HepG2 (cell line): ENCODE measurements around the gene CHMP4B. TPM values are rescaled to one million over a fixed set of nuclear protein-coding genes. Genes with fewer than 3 reads are reported as not detected.
A peak's percentile ranks its signal among the peaks of the same experiment; 100 is the strongest.

ENCODE experiments used
- ARID3A ChIP-seq: IDR thresholded peaks from 2 replicates; pipeline ENCODE4 v1.6.1; 2012; ENCODE audit warnings: low read depth, low read length, improper control_type of control experiment
- FUBP1 ChIP-seq: sonication (generic); formaldehyde crosslinking; IDR thresholded peaks from 2 replicates; pipeline ENCODE4 v1.5.1; 2020; ENCODE audit warnings: missing genetic modification reagents, mild to moderate bottlenecking, borderline replicate concordance
- IKZF1 ChIP-seq: fragments of 450-650 bp; IDR thresholded peaks from 2 replicates; pipeline ENCODE4 v1.7.1; 2016
- IKZF4 ChIP-seq: sonication (generic); formaldehyde crosslinking; IDR thresholded peaks from 2 replicates; pipeline ENCODE4 v1.5.1; 2020; ENCODE audit warnings: borderline replicate concordance, mild to moderate bottlenecking, low read depth, missing genetic modification reagents; ENCODE audit errors: not compliant biosample characterization
- LRRFIP1 ChIP-seq: sonication (generic); formaldehyde crosslinking; conservative IDR thresholded peaks from 2 replicates; pipeline ENCODE4 v1.4.0; 2020; ENCODE audit warnings: missing genetic modification reagents
- MEIS1 ChIP-seq: sonication (generic); formaldehyde crosslinking; IDR thresholded peaks from 2 replicates; pipeline ENCODE4 v1.9.0; 2021; ENCODE audit warnings: mild to moderate bottlenecking, missing genetic modification reagents, moderate library complexity, borderline replicate concordance
- PATZ1 ChIP-seq: sonication (generic); formaldehyde crosslinking; IDR thresholded peaks from 2 replicates; pipeline ENCODE4 v1.4.0; 2020; ENCODE audit warnings: missing genetic modification reagents
- SSRP1 ChIP-seq: IDR thresholded peaks from 2 replicates; pipeline ENCODE4 v1.6.1; 2016; ENCODE audit warnings: control low read depth
- ZBTB46 ChIP-seq: sonication (generic); formaldehyde crosslinking; IDR thresholded peaks from 2 replicates; pipeline ENCODE4 v1.4.0; 2020; ENCODE audit warnings: mild to moderate bottlenecking, missing genetic modification reagents, borderline replicate concordance
- ZMYM2 ChIP-seq: sonication (generic); formaldehyde crosslinking; IDR thresholded peaks from 2 replicates; pipeline ENCODE4 v1.8.0; 2022; ENCODE audit warnings: mild to moderate bottlenecking, missing genetic modification reagents
- ZNF251 ChIP-seq: sonication (generic); formaldehyde crosslinking; IDR thresholded peaks from 2 replicates; pipeline ENCODE4 v1.9.0; 2021; ENCODE audit warnings: mild to moderate bottlenecking, missing genetic modification reagents
- ZNF556 ChIP-seq: sonication (generic); formaldehyde crosslinking; IDR thresholded peaks from 2 replicates; pipeline ENCODE4 v1.4.0; 2020; ENCODE audit warnings: mild to moderate bottlenecking, missing genetic modification reagents, borderline replicate concordance
- ZNF574 ChIP-seq: sonication (generic); formaldehyde crosslinking; IDR thresholded peaks from 2 replicates; pipeline ENCODE4 v1.4.0; 2020; ENCODE audit warnings: missing genetic modification reagents
- ZNF724P ChIP-seq: sonication (generic); formaldehyde crosslinking; IDR thresholded peaks from 2 replicates; pipeline ENCODE4 v1.8.0; 2022; ENCODE audit warnings: missing genetic modification reagents, borderline replicate concordance
- polyA plus RNA-seq, 8 experiments: library from polyadenylated mRNA; depleted of rRNA in 3 of 8; stranded (reverse) in 7 of 8; unstranded in 1 of 8; fragments of >200 nt; fragmentation: Illumina TruSeq in 4 of 8; extraction: Trizol in 4 of 8; gene quantifications; 2 replicates each; pipeline versions ENCODE4 v1.2.1 to v1.2.3, GENCODE V29; 2011 to 2016; ENCODE audit warnings: low read depth in 4 of 8, missing spikeins in 1 of 8, mixed read lengths in 1 of 8; ENCODE audit not compliant: insufficient read depth in 1 of 8
- total RNA-seq, 5 experiments: library from RNA; depleted of rRNA; stranded (reverse); fragments of >200 nt; fragmentation: Illumina TruSeq; extraction: Trizol; gene quantifications; 2 replicates each; pipeline ENCODE4 v1.2.3, GENCODE V29; 2016; ENCODE audit warnings: low read depth in 1 of 5

CHMP4B gene
- total and polyA plus RNA-seq, 2 of the 13 experiments (the other 11 are each of a cell fraction or from before 2014, with no cell fraction given) = 40.1 to 45.6 TPM

GRCh38 chr20:33810885-33811775, at the start of gene CHMP4B (continued):
- TF ChIP-seq ZBTB46 (peak; percentile 67; the same call in 1 of the 2 replicates), ZNF724P (CRISPR knock-in tag) (no peak), ZMYM2 (CRISPR knock-in tag) (no peak), ARID3A (peak; percentile 66), LRRFIP1 (CRISPR knock-in tag) (peak; percentile 85; the same call in 1 of the 2 replicates), IKZF1 (no peak), ZNF251 (CRISPR knock-in tag) (no peak), ZNF556 (CRISPR knock-in tag) (no peak; the same call in 1 of the 2 replicates), PATZ1 (CRISPR knock-in tag) (peak; percentile 97), IKZF4 (CRISPR knock-in tag) (peak; percentile 50), FUBP1 (CRISPR knock-in tag) (0 out of 2 replicates have a peak, but pooled peaks have one; percentile 10), SSRP1 (CRISPR knock-in tag) (0 out of 2 replicates have a peak, but pooled peaks have one; percentile 62), ZNF574 (CRISPR knock-in tag) (peak; percentile 97), MEIS1 (CRISPR knock-in tag) (peak; percentile 89)
